ENCODE results near the gene PDCD1.

GRCh38 chr2:241859436-241860183 is 916 bp upstream of the PDCD1 start:
- no peak for TF ChIP-seq CTCF (IDR thresholded peaks at IDR 0.05; ENCODE audit: insufficient read depth, low read length)
- TF ChIP-seq POLR2AphosphoS5 (IDR thresholded peaks at IDR 0.05; ENCODE audit: low read depth) = no peak

Measured in HL-60 (cell line).